ENCODE results near the gene MOB3B.
"Not testable (repeated sequence)": the region's sequence is repeated elsewhere in the genome, so short reads cannot be mapped to it uniquely, and the experiment has no call there.

MOB3B gene

GRCh38 chr9:27514551-27514950 is 15.1 kb downstream of the MOB3B start:
- no peak for DNase-seq

- no peak for DNase-seq
Observed at GRCh38 chr9:27511771-27512170, 17.8 kb downstream of the MOB3B start.

GRCh38 chr9:27510780-27511179 is 18.8 kb downstream of the MOB3B start:
- DNase-seq = no peak

GRCh38 chr9:27506981-27507380 is 22.6 kb downstream of the MOB3B start:
- no peak for DNase-seq

- no peak for DNase-seq
Observed at GRCh38 chr9:27505744-27506161, 23.9 kb downstream of the MOB3B start.

GRCh38 chr9:27504259-27504658 is 25.4 kb downstream of the MOB3B start:
- no peak for DNase-seq

- no peak for DNase-seq
Observed at GRCh38 chr9:27503623-27504022, 26.0 kb downstream of the MOB3B start.

- DNase-seq = not testable (repeated sequence)
Observed at GRCh38 chr9:27500902-27501301, 28.7 kb downstream of the MOB3B start.

- no peak for DNase-seq
Observed at GRCh38 chr9:27499451-27499850, 30.2 kb downstream of the MOB3B start.

GRCh38 chr9:27497883-27498417 is 31.7 kb downstream of the MOB3B start:
- no peak for DNase-seq

- no peak for DNase-seq
Observed at GRCh38 chr9:27496135-27496504, 33.5 kb downstream of the MOB3B start.

GRCh38 chr9:27495480-27496134 is 34.0 kb downstream of the MOB3B start:
- DNase-seq = no peak

GRCh38 chr9:27491154-27491553 is 38.5 kb downstream of the MOB3B start:
- no peak for DNase-seq

GRCh38 chr9:27489087-27489876 is 40.3 kb downstream of the MOB3B start:
- DNase-seq = no peak

- DNase-seq = no peak
Observed at GRCh38 chr9:27487927-27488326, 41.7 kb downstream of the MOB3B start.

GRCh38 chr9:27487128-27487640 is 42.4 kb downstream of the MOB3B start:
- no peak for DNase-seq

GRCh38 chr9:27485158-27485557 is 44.5 kb downstream of the MOB3B start:
- DNase-seq = no peak

GRCh38 chr9:27483576-27483975 is 46.0 kb downstream of the MOB3B start:
- no peak for DNase-seq

GRCh38 chr9:27482709-27483108 is 46.9 kb downstream of the MOB3B start:
- no peak for DNase-seq

- no peak for DNase-seq
Observed at GRCh38 chr9:27478322-27478721, 51.3 kb downstream of the MOB3B start.

GRCh38 chr9:27476870-27477515 is 52.6 kb downstream of the MOB3B start:
- no peak for DNase-seq

- DNase-seq = no peak
Observed at GRCh38 chr9:27475057-27475595, 54.5 kb downstream of the MOB3B start.

- no peak for DNase-seq
Observed at GRCh38 chr9:27474305-27474704, 55.3 kb downstream of the MOB3B start.
